H1 (cell line): Measurements from ENCODE around the gene EIF3B. TPM values are rescaled to one million over a fixed set of nuclear protein-coding genes. Genes with fewer than 3 reads are reported as not detected.

Experiments
- BACH1 ChIP-seq: IDR thresholded peaks from 2 replicates; pipeline ENCODE4 v1.6.1; 2012; ENCODE audit warnings: low read length, improper control_type of control experiment
- CHD7 ChIP-seq: fragments of 300-600 bp; sonication (generic); IDR thresholded peaks from 2 replicates; pipeline ENCODE4 v1.7.1; 2012; ENCODE audit warnings: low read length, moderate library complexity, mild to moderate bottlenecking, inconsistent platforms; ENCODE audit not compliant: insufficient replicate concordance
- EGR1 ChIP-seq: IDR thresholded peaks from 2 replicates; pipeline ENCODE4 v1.6.1; 2011; ENCODE audit warnings: low read depth, low read length, borderline replicate concordance
- KDM1A ChIP-seq: fragments of 200-600, 300-600 bp; sonication (generic); IDR thresholded peaks from 2 replicates; pipeline ENCODE4 v1.7.1; 2016; ENCODE audit warnings: mild to moderate bottlenecking, low read length, borderline replicate concordance
- NANOG ChIP-seq: IDR thresholded peaks from 2 replicates; pipeline ENCODE4 v1.6.1; 2011; ENCODE audit warnings: low read length, low read depth, mild to moderate bottlenecking, inconsistent platforms; ENCODE audit not compliant: insufficient read depth, poor library complexity, severe bottlenecking
- POLR2AphosphoS5 ChIP-seq: IDR thresholded peaks from 2 replicates; pipeline ENCODE4 v1.6.1; 2011; ENCODE audit warnings: low read depth, low read length
- RBBP5 ChIP-seq: IDR thresholded peaks from 2 replicates; pipeline ENCODE4 v1.7.1; 2012; ENCODE audit warnings: low read depth, mild to moderate bottlenecking, inconsistent platforms, low read length, moderate library complexity, borderline replicate concordance
- RFX5 ChIP-seq: IDR thresholded peaks from 2 replicates; pipeline ENCODE4 v1.6.1; 2011; ENCODE audit warnings: low read depth, low read length, improper control_type of control experiment, borderline replicate concordance
- RXRA ChIP-seq: IDR thresholded peaks from 2 replicates; pipeline ENCODE4 v1.6.1; 2011; ENCODE audit warnings: low read depth, mild to moderate bottlenecking, low read length, moderate library complexity; ENCODE audit not compliant: insufficient read depth
- SIN3A ChIP-seq, 2 experiments: IDR thresholded peaks in 1 of 2; conservative IDR thresholded peaks in 1 of 2; 2 replicates each; pipeline ENCODE4 v1.6.1; 2011 to 2012; ENCODE audit warnings: low read length in 2 of 2, improper control_type of control experiment in 1 of 2, low read depth in 1 of 2, mild to moderate bottlenecking in 1 of 2
- SRF ChIP-seq: IDR thresholded peaks from 2 replicates; pipeline ENCODE4 v1.6.1; 2011; ENCODE audit warnings: mild to moderate bottlenecking, low read depth, low read length, moderate library complexity
- polyA plus RNA-seq, 7 experiments: library from polyadenylated mRNA; depleted of rRNA in 3 of 7; stranded (reverse) in 5 of 7; unstranded in 2 of 7; fragments of >200 nt in 5 of 7; fragments of 200-250 nt in 2 of 7; gene quantifications; 1 replicate in 5 of 7; 2 replicates in 1 of 7; 4 replicates in 1 of 7; pipeline versions ENCODE4 v1.2.1 to v1.2.3, GENCODE V29; 2011 to 2013; ENCODE audit warnings: missing spikeins in 2 of 7, mixed read lengths in 2 of 7
- total RNA-seq: library from RNA; stranded (reverse); fragmentation: NEBNext Ultra II Directional; extraction: Animal tissue kit (Norgen Biotek cat#: 25700); gene quantifications from 2 replicates; pipeline ENCODE4 v1.2.1, GENCODE V29; 2021

EIF3B gene
- total and polyA plus RNA-seq, 2 of the 8 experiments (the other 6 are each of a cell fraction or from before 2014, with no cell fraction given): 167 to 316 TPM

GRCh38 chr7:2336626-2337299 lies 17.9 kb upstream of the EIF3B start (continued):
- TF ChIP-seq CHD7 (no peak), RFX5 (no peak), NANOG (no peak), KDM1A (no peak), BACH1 (no peak), RXRA (no peak), POLR2AphosphoS5 (no peak), SRF (no peak), EGR1 (no peak), RBBP5 (no peak), SIN3A (conservative IDR thresholded peaks at IDR 0.05 in 1 of 2, IDR thresholded peaks at IDR 0.05 in 1 of 2; ENCODE audit: low read depth in 1 of 2, low read length in 2 of 2) (no peak)
